Activated CD8-positive, alpha-beta T cell treated with anti-CD3 and anti-CD28 coated beads, Interleukin-2, amount 10 ng/mL, durations not matched to agents 7 days and 5 days (primary cell): ENCODE measurements around the gene SLC25A22. TPM values are rescaled to one million over a fixed set of nuclear protein-coding genes. Genes with fewer than 3 reads are reported as not detected.

ENCODE experiments used
- ATAC-seq: fragments of 150-1000 bp; cut with Tn5 transposase; one replicate; pipeline ENCODE4 v1.10.0; 2021; ENCODE audit warnings: moderate library complexity
- CTCF ChIA-PET: fragments of 350-600 bp; sonication (Branson Sonifier 250); formaldehyde crosslinking; loops from one replicate; lab custom pipeline; 2021; ENCODE audit warnings: antibody characterized with exemption; lab: Charles Lee
- POLR2A ChIA-PET: fragments of 350-600 bp; sonication (Branson Sonifier 250); formaldehyde crosslinking; loops from one replicate; lab custom pipeline; 2021; ENCODE audit warnings: antibody characterized with exemption; lab: Charles Lee
- DNase-seq: peaks from one replicate; pipeline ENCODE4 v3.0.0-alpha.2; 2020
- H3K27ac Mint-ChIP-seq: one replicate; pipeline ENCODE4 v1.8.0; 2021; ENCODE audit warnings: mild to moderate bottlenecking, mixed read lengths
- H3K27me3 Mint-ChIP-seq: one replicate; pipeline ENCODE4 v1.8.0; 2021; ENCODE audit warnings: low read depth, mixed read lengths
- H3K36me3 Mint-ChIP-seq: one replicate; pipeline ENCODE4 v1.8.0; 2021; ENCODE audit warnings: low read depth, mixed read lengths
- H3K4me1 Mint-ChIP-seq: one replicate; pipeline ENCODE4 v1.8.0; 2021; ENCODE audit warnings: low read depth, mixed read lengths
- H3K4me3 Mint-ChIP-seq: one replicate; pipeline ENCODE4 v1.8.0; 2021; ENCODE audit warnings: mild to moderate bottlenecking, mixed read lengths
- H3K9me3 Mint-ChIP-seq: one replicate; pipeline ENCODE4 v1.8.0; 2022; ENCODE audit warnings: mixed read lengths; ENCODE audit not compliant: insufficient read depth
- total RNA-seq, 2 experiments: library from RNA; stranded (reverse); gene quantifications; one replicate each; pipeline ENCODE4 v1.2.3, GENCODE V29; 2021

The SLC25A22 gene
- 10 to 100 TPM; 51.2 to 56.4 TPM for total RNA-seq

- Mint-ChIP-seq H3K27ac (peak within 1 kb of the TSS; percentile 93), H3K9me3 (no peaks in the 10 kb centered on the region), H3K4me3 (peak within 1 kb of the TSS; percentile 94), H3K36me3 (peaks cover 21% of the 10 kb centered on the region), H3K4me1 (peaks cover 26% of the 10 kb centered on the region), H3K27me3 (no peaks in the 10 kb centered on the region)
- ATAC-seq (peak; percentile 57), DNase-seq (peak; percentile 87)
- POLR2A ChIA-PET, result interaction anchor here (1.6 kb wide), 1 partner anchor 11 kb away, joined by 6 read pairs; the partner anchor contains the start of gene RPLP2
- CTCF ChIA-PET, result interaction anchor here (1.0 to 1.4 kb wide), 2 partner anchors 14 to 210 kb away, joined by 4 read pairs; no protein-coding TSS in a partner anchor
Observed at GRCh38 chr11:798093-798713, at the start of gene SLC25A22. Gene SLC25A22, minus strand, starts transcription at chr11:798281. Its CDS starts 3,275 bp downstream, at chr11:795006.

DNA sequence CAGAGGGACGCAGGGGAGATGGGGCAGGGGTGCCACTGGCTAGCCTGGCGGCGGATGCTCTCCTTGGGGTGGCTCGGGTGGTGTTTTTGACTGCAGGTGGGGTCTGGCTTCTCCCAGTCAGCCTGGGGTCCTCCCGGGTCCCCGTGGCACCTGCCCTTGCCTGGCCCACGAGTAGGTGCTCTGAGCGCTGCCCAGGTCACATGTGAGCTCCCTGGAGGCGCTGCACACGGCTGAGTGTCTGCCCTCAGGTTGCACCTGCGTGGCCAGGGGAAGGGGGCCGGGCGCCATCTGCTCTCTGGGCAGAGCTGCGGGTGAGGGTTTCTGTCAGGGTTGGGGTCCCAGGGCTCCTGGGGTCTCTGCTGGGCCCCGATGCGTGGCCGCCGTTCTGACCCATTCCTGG, 49.8 kb upstream of the SLC25A22 start:
- no peaks in the 10 kb centered on the region for H3K36me3 Mint-ChIP-seq
- H3K4me1 Mint-ChIP-seq, result peaks cover 20% of the 10 kb centered on the region
- H3K4me3 Mint-ChIP-seq, result no peak overlapping the region
- no peak overlapping the region for H3K27ac Mint-ChIP-seq
- no peak for ATAC-seq
- peaks cover 5% of the 10 kb centered on the region for H3K27me3 Mint-ChIP-seq
- CTCF ChIA-PET, result interaction anchor here (1.1 to 3.7 kb wide), 5 partner anchors 9 to 206 kb away, joined by 3 to 28 read pairs (median 4); no protein-coding TSS in a partner anchor
- POLR2A ChIA-PET, result no interaction called here
- no peak for DNase-seq
- no peaks in the 10 kb centered on the region for H3K9me3 Mint-ChIP-seq

DNA sequence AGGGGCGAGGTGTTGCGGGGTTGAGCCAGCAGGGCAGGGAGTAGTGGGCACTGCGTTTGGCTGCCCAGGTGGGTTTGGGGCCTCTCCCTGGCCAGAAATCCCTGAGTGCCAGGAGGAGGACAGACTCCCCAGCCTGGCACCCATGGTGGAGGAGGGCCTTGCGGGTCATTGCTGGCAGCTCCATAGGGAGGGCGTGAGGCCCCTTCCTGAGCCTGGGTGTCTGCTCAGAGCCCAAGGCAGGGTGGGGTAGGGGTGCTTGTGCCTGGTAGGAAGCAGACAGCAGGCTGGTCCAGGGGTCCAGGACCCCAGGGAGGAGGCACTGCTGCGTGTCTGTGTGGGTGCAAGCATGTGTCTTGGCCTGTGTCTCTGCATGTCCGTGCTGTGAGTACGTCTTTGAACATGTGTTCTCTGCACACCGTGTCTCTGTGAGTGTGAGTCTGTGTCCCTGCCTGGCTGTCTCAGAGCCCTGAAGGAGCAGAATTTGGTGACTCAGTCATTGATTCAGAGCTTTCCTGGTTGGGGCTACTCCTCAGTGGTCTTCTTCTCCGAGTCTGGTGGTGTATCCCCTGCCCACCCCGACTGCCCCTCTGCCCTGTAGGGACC, 48.5 kb upstream of the SLC25A22 start:
- peaks cover 20% of the 10 kb centered on the region for H3K4me1 Mint-ChIP-seq
- H3K4me3 Mint-ChIP-seq, result no peak overlapping the region
- ATAC-seq, result no peak
- ChIA-PET POLR2A (interaction anchor here (1.6 kb wide), 1 partner anchor 10 kb away, joined by 3 read pairs; no protein-coding TSS in a partner anchor), CTCF (interaction anchor here (1.5 to 3.7 kb wide), 3 partner anchors 52 to 204 kb away, joined by 3 to 28 read pairs (median 7); partner anchors contain the start of gene CHID1)
- H3K9me3 Mint-ChIP-seq, result no peaks in the 10 kb centered on the region
- H3K27ac Mint-ChIP-seq, result no peak overlapping the region
- no peaks in the 10 kb centered on the region for H3K36me3 Mint-ChIP-seq
- DNase-seq, result no peak
- peaks cover 5% of the 10 kb centered on the region for H3K27me3 Mint-ChIP-seq

DNA sequence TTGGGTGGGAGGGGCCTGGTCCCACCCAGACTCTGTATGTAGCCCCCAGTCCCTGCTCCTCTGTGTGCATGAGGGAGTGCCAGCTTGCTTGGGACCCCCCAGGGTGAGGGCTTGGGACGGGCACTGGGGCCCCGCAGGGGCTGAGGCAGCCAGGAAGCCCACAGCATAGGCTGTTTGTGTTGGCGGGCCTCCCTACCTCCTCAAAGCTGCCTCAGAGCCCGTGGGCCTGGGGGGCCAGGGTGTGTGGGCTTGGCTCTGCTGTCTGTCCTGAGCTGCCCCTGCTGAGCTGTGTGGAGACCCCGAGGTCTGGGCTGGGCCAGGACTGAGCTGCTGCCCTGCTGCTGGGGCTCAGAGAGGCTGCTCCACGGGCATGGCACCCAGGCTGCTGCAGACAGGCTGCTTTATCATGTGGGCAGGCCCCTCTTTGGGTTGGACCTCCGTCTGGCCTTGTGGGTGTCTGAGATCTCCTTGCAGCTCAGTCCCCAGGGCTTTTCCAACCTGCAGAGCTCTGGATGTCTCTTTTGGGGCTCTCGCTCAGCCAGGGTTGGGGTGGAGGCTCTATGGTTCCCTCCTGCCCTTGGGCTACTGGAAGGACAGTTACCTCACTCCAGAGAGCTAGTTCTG, 47.9 kb upstream of the SLC25A22 start:
- ChIA-PET POLR2A (interaction anchor here (1.6 kb wide), 1 partner anchor 10 kb away, joined by 3 read pairs; no protein-coding TSS in a partner anchor), CTCF (interaction anchor here (1.5 to 3.7 kb wide), 2 partner anchors 65 to 205 kb away, joined by 3 to 28 read pairs; partner anchors contain the start of gene CHID1)
- Mint-ChIP-seq H3K27ac (no peak overlapping the region), H3K27me3 (peaks cover 5% of the 10 kb centered on the region), H3K36me3 (no peaks in the 10 kb centered on the region), H3K9me3 (no peaks in the 10 kb centered on the region), H3K4me3 (no peak overlapping the region), H3K4me1 (peaks cover 24% of the 10 kb centered on the region)
- DNase-seq (no peak), ATAC-seq (no peak)

DNA sequence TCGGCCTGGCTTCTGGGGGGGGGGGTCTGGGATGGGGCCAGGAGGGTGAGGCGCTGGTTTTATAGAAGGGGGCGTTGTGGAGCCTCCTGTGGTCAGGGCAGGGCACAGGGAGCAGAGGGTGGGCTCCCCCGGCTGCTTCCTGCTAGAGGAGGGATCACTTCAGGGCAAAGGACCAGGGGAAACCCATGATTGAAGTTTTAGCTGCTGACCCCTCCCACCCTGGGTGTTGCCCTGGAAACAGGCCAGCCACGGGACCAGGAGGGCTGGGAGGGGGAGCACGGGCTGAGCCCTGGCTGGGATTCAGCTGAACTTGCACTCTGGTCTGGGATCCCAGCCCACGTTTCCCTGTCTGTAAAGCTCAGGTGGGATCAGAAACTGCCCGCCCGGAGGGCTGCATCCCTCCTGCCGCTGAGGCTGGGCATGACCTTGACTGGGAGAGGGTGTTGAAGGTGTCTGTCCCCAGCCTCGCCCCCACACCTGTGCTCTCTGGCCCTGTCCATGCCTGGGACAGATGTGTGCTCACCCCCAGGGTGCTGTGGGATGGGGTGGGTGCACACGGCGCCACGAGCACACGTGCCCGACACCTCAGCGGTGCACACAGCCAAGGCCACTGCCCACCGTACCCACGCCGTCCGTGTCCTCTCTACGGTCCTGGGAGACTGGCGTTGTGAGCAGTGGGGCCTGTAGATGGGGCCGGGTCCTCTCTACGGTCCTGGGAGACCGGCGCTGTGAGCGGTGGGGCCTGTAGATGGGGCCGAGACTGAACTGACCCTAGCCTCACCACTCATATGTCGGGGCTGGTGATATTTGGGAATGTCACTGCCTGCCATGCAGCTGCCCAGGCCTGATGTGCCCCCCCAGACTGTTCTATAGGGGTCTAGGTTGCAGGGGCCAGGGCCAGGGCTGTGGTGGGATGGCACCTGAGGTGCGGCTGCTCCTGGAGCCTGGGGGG, 46.9 kb upstream of the SLC25A22 start:
- H3K4me3 Mint-ChIP-seq, result no peak overlapping the region
- H3K36me3 Mint-ChIP-seq, result peaks cover 6% of the 10 kb centered on the region
- CTCF ChIA-PET, result interaction anchor here (2.2 to 3.7 kb wide), 2 partner anchors 206 to 207 kb away, joined by 7 to 28 read pairs; no protein-coding TSS in a partner anchor
- H3K27me3 Mint-ChIP-seq, result peaks cover 5% of the 10 kb centered on the region
- no peaks in the 10 kb centered on the region for H3K9me3 Mint-ChIP-seq
- H3K4me1 Mint-ChIP-seq, result peaks cover 35% of the 10 kb centered on the region
- H3K27ac Mint-ChIP-seq, result no peak overlapping the region
- ATAC-seq (no peak), DNase-seq (peak; percentile 44)
- POLR2A ChIA-PET, result interaction anchor here (1.0 to 1.6 kb wide), 2 partner anchors 10 to 11 kb away, joined by 3 read pairs; no protein-coding TSS in a partner anchor

DNA sequence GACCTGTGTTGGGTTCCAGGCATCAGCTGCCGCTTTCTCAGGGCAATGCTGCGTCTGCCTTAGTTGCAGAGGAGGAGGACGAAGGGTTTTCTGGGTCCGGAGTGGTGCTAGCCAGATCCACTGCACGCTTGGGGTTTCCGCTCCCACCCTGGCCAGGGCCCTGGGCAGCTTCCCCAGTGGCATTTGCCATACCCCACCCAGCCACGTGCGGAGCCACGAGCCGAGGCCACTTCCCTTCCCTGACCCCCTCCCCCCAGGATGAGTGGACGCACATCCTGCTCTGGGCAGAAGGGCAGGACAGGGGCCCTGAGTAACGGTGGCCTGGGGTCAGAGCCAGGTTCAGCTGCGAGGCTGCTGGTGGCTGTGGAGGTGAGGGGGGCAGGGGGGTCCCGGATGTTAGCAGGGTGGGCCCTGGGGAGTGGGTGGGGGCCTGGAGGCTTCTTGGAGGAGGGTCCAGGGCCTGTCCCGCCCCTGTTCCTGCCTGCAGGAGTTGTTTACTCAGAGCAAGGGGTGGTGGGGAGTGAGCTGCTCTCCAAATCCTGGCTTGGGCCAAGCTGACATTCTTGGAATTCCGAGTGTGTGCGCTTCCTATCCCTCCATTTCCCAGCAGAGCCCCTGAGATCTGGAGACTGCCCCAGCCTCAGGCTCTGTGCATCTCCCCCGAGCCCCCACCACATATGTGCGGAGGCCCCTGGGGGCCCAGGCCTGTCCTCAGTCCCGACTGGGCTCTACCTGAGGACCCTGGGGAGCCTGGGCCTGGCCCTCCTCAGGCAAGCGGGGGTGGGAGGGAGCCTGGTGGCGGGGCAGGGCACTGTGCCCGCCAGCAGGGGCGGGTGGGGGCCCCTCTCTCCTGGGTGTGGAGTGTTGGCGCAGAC, 46.0 kb upstream of the SLC25A22 start:
- ATAC-seq (no peak), DNase-seq (peak; percentile 38)
- peaks cover 5% of the 10 kb centered on the region for H3K27me3 Mint-ChIP-seq
- ChIA-PET POLR2A (interaction anchor here (1.0 to 1.8 kb wide), 6 partner anchors 9 to 66 kb away, joined by 3 to 11 read pairs (median 6); partner anchors contain the start of genes CD151, CHID1, PNPLA2 and RPLP2), CTCF (interaction anchor here (1.3 to 2.2 kb wide), 5 partner anchors 11 to 207 kb away, joined by 4 to 7 read pairs (median 5); partner anchors contain the start of genes CD151 and CRACR2B)
- H3K4me1 Mint-ChIP-seq, result peaks cover 34% of the 10 kb centered on the region
- H3K4me3 Mint-ChIP-seq, result peak overlapping the region; percentile 74
- no peaks in the 10 kb centered on the region for H3K9me3 Mint-ChIP-seq
- peaks cover 9% of the 10 kb centered on the region for H3K36me3 Mint-ChIP-seq
- H3K27ac Mint-ChIP-seq, result peak overlapping the region; percentile 66

DNA sequence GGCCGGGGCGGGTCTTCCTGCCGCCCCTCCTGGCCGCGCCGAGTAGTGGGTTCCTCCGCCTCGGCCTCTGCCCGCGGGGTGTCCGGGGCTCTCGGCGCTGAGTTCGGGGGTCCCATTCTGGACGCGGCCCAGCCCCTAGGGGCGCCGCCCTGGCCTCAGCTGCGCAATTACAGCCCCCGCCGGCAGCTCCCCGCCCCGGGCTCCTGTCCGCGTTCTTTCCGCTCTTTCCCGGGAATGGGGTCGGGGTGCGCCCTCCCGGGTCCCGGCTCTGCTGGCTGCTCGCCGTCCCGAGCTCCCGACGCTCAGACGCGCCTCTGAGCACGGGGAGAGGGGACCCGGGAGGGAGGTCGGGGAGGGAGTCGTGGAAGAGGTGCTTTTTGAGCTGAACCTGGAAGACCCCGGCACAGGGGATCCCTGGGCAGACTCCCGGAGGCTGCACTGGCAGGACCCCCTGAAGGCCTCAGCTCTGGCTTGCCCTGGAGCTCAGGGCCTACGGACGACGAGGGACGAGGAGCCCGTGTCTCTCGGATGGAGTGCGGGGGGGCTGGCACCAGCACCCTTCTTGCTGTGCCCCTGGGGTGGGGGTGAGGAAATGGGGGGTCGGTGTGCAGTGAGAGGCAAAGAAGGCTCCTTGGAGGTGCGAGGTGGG, 45.1 kb upstream of the SLC25A22 start:
- ChIA-PET POLR2A (interaction anchor here (0.7 to 1.8 kb wide), 9 partner anchors 9 to 67 kb away, joined by 3 to 11 read pairs (median 4); partner anchors contain the start of genes CD151, CHID1, CRACR2B and PNPLA2), CTCF (interaction anchor here (1.3 to 2.2 kb wide), 5 partner anchors 11 to 208 kb away, joined by 4 to 7 read pairs (median 5); partner anchors contain the start of genes CD151 and CRACR2B)
- Mint-ChIP-seq H3K9me3 (no peaks in the 10 kb centered on the region), H3K27me3 (no peaks in the 10 kb centered on the region), H3K4me1 (peaks cover 28% of the 10 kb centered on the region), H3K4me3 (peak overlapping the region; percentile 74), H3K36me3 (peaks cover 10% of the 10 kb centered on the region), H3K27ac (peak overlapping the region; percentile 66)
- no peak for DNase-seq
- peak; percentile 18 for ATAC-seq

DNA sequence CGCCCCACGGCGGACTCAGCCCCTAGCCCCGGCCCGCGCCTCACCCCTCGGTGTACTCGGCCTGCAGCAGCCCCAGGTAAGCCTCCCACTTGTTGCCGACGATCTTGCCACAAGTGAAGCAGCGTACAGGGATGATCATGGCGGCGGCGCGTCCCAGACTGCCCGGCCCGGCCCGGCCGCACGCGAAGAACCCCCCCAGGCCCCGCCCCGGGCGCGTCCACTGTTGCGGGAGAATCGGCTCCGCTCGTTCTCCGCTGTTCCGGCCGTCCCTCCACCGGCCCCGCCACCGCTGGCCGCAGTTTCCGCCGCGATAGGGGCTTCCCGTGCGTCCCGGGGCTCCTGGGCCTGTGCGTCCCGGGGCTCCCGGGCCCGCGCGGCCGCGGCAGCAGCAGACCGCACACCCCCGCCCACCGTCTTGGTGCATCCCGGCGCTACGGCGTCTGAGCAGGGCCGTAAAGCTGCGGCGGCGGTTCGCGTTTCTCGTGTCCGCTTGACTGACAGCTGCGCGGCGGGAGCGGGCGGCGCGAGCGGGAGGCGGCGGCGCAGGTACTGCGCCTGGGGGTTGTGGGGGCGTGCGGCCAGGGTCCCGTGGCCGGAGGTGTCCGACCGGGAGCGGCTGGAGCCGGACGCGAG, 44.4 kb upstream of the SLC25A22 start, which contains the start of the genes POLR2L and TSPAN4:
POLR2L (minus strand) TSS at position 160 of the 633 bp plus-strand sequence; CDS start at position 139, 21 bp downstream.
TSPAN4 (plus strand) TSS at position 483 of the 633 bp plus-strand sequence. CDS start 7,453 bp downstream, outside the sequence.
- H3K27me3 Mint-ChIP-seq, result no peaks in the 10 kb centered on the region
- ChIA-PET CTCF (interaction anchor here (1.3 to 2.2 kb wide), 5 partner anchors 10 to 209 kb away, joined by 4 to 7 read pairs (median 5); partner anchors contain the start of genes CD151 and CRACR2B), POLR2A (interaction anchor here (0.7 to 1.8 kb wide), 8 partner anchors 8 to 68 kb away, joined by 3 to 11 read pairs (median 4); partner anchors contain the start of genes CD151, CHID1, CRACR2B and PNPLA2)
- H3K4me3 Mint-ChIP-seq, result peak within 1 kb of the TSS; percentile 88
- no peaks in the 10 kb centered on the region for H3K9me3 Mint-ChIP-seq
- peak; percentile 92 for DNase-seq
- peak; percentile 75 for ATAC-seq
- H3K27ac Mint-ChIP-seq, result peak within 1 kb of the TSS; percentile 86
- peaks cover 28% of the 10 kb centered on the region for H3K4me1 Mint-ChIP-seq
- H3K36me3 Mint-ChIP-seq, result peaks cover 14% of the 10 kb centered on the region

- H3K27ac Mint-ChIP-seq, result peak overlapping the region; percentile 86
Observed at GRCh38 chr11:841981-842369, 43.9 kb upstream of the SLC25A22 start.

More at GRCh38 chr11:841981-842369, 43.9 kb upstream of the SLC25A22 start:
- H3K4me3 Mint-ChIP-seq, result peak overlapping the region; percentile 88
- no peaks in the 10 kb centered on the region for H3K27me3 Mint-ChIP-seq
- ChIA-PET POLR2A (interaction anchor here (0.6 kb wide), 1 partner anchor 13 kb away, joined by 3 read pairs; no protein-coding TSS in a partner anchor), CTCF (interaction anchor here (2.1 kb wide), 1 partner anchor 10 kb away, joined by 8 read pairs; the partner anchor contains the start of gene CD151)
- DNase-seq, result no peak
- H3K4me1 Mint-ChIP-seq, result peaks cover 28% of the 10 kb centered on the region
- H3K36me3 Mint-ChIP-seq, result peaks cover 14% of the 10 kb centered on the region
- no peaks in the 10 kb centered on the region for H3K9me3 Mint-ChIP-seq
- ATAC-seq, result peak; percentile 53
